GM21447 (cell line): Measurements from ENCODE around the gene PUSL1.

Experiments used
- ATAC-seq: cut with Tn5 transposase; IDR thresholded peaks from one replicate; pipeline ENCODE4 v1.9.1; 2021; ENCODE audit not compliant: unreplicated experiment

The PUSL1 gene

DNA sequence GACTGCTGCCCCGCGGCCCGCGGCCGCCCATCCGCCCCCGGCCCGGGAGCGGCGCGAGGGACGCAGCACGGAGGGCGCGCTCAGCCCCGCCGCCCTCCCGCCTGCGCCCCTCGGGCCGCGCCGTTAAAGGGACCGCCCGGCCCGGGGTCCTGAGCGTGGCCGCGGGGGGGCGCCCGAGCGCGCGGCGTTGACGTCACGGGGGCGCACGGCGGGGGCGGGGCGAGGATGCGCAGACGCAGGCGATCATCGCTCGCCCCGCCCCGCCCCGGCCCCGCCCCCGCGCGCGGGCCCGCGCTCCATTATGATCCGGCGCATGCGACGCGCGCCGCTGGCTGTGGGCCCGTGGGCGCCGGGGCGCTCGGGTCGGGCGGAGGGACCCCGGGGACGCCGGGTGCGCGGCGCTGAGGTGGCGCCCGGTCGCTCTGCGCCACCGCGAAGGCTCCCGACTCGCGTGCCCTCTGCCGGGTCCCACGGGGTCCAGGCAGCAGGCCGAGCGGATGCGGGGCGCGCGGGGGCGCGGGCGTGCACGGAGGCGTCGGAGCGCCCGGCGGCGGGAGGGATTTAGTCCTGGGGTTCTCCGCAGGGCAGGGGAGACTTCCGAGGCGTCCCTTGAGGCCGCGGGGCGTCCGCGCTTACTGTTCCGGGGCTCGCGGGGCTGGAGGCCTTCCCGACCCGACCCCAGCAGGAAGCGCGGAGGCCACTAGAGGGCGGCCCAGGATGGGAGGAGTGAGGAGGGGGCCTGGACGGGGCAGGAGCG lies 41.0 kb downstream of the PUSL1 start, which contains the start of gene DVL1:
Gene DVL1 (minus strand): TSS at position 163 of the 757 bp plus-strand sequence. CDS start 353 bp downstream, outside the sequence.
- ATAC-seq, result peak; percentile 45

GRCh38 chr1:1351511-1352427 lies 43.4 kb downstream of the PUSL1 start:
- ATAC-seq, result no peak

GRCh38 chr1:1352786-1353388 lies 44.5 kb downstream of the PUSL1 start:
- ATAC-seq, result no peak

- no peak for ATAC-seq
Observed at GRCh38 chr1:1353389-1354151, 45.2 kb downstream of the PUSL1 start.

DNA sequence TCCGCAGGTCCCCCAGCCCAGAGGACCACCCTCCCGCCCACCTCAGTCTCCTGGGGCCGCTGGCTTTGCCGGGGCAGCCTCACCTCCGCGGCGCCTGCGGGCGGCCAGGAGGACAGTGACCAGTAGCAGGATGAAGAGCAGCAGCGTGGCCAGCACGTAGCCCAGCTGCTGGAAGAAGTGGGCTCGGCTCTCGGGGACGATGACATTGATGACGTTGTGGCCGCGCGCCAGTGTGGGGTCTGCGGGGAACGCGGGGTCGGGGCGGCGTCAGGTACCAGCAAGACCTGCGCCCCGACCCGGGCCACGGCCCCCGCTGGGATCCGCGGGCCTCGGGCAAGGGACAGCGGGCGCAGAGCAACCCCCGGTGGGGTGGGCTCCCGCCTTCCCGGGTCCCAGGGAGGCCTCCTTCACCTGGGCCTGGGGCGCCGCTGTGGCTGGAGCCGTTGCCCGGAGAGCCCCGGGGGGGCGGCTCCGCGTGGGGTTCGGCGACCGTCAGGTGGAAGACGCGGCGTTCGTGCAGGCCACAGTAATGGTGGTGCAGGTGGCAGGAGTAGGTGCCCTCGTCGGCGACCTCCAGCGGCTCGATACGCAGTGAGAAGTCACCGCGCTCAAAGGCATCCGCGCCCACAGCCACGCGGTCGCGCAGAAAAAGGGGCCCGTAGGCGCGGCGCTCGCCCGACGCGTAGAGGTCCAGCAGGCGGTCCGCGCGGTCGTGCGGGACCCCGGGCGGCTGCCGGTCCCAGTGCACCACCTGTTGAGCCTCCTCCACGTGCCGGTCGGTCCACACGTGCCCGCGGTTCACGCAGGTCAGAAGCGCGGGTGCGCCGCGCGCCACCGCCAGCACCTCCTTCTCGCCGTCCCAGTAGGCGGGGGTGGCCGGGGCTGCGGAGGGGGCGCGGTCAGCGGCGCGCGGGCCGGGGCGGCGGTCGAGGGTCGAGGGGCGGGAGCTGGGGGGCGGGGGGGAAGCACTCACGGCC lies 46.2 kb downstream of the PUSL1 start:
- ATAC-seq, result no peak

GRCh38 chr1:1355416-1355815 lies 47.0 kb downstream of the PUSL1 start:
- no peak for ATAC-seq

GRCh38 chr1:1356166-1356795 lies 47.9 kb downstream of the PUSL1 start:
- no peak for ATAC-seq

- ATAC-seq, result no peak
Observed at GRCh38 chr1:1356796-1357401, 48.5 kb downstream of the PUSL1 start.

DNA sequence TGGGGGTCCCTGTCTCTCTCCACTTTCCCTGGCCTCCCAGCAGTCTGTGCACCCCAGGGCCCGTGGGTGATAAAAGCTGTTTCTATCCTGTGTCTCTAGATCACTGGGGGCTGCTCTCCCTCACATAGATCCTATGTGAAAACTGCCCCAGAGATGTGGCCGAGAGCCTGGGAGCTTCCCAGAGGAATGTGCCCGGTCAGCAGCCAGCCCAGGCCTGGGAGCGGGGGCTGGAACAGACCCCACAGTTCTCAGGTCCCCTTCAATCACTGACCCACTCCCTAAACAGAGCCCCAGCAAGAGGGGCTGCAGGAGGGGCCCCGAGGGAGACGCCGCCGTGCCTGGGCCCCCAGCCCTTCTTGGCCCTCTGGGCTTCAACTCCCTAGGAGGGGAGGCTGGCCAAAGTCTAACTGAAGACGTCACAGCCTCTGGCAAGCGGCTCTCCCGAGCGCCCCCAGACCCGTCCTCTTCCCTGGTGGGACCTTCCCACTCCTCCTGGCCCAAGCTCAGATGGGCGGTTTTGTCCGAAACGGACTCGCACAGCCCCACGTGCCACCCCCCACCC lies 49.6 kb downstream of the PUSL1 start:
- ATAC-seq, result no peak

DNA sequence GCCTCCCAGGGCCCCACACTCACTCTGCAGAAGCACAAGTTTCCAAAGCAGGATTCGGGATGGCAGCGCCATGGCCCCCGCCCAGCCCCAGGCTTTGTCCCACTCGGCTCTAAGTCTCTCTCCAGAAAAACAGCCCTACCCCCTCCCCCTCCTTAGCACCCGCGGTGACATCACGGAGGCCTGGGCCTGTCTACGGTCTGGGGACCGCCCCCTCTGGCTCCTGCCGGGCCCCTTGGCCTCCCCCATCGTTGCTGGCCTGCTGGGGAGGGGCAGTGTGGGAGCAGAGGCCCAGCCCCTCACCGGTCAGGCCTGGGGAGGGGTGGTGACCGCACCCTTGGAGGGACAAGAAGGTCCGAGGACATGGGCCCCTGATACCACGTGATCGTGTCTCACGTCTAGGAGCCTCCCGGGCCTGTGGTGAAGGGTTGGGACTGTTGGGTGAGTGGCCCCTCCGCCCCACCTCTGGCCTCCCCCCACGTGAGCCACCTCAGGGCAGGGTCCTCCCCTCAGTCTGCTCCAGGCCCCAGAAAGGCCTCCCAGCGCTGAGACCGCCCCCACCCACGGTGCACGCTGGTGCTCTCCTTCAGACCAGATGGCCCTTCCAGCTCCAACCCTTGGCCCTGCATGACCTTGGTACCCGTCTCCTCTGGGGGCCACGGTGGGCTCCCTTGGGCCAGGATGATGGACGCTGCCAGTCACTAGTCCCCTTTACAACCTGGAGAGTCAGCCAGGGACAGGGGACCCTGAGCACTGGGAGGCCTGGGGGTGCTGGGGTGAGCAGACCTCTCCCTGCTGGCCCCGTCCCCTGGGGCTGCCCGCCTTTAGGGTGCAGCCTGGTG lies 50.3 kb downstream of the PUSL1 start, which contains the start of gene MXRA8:
Gene MXRA8 (minus strand): TSS at position 123 of the 839 bp plus-strand sequence. CDS start 51 bp downstream, at position 72.
- no peak for ATAC-seq

DNA sequence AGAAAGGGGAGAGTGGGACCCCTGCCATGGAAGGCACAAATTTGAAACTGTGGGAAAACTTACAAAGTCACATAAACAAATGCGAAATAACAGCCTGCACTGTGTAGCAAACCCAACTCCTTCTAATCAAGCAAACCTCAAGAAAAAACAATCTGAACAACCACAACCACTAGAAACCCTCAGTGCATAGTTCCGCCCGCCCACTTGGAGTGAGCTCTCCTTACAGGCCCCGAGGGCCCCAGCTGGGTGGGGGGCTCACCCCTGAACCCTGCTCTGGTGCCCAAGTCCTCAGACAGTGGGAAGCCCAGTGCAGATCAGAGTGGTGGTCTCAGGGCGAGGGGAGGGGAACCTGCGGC lies 50.9 kb downstream of the PUSL1 start:
- no peak for ATAC-seq

GRCh38 chr1:1359664-1360468 lies 51.5 kb downstream of the PUSL1 start:
- no peak for ATAC-seq

DNA sequence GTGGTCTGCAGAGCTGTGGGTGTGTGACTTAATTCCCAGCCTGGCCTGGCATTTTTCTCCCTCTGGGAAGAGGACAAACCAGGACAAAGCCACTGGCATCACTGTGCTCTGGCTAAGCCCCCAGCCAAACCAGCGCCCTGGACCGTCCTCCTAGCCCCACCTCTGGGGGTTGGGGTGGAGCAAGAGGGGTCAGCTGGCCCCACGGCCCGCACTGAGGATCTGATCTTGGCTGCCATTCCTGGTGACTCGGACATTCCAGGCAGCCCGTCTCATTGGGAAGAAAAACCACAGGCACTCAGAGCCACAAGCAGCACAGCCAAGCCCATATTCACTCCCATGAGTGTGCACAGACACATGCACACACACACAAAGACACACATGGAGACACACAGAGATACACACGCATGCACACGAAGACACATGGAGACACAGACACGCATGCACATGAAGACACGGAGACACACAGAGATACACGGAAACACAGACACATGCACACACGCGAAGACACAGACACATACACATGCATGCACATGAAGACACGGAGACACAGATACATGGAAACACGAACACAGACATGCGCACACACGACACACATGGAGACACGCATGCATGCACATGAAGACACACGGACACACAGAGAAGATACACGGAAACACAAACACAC lies 52.2 kb downstream of the PUSL1 start:
- ATAC-seq, result no peak
